GM12878 (cell line): ENCODE results near the gene CTXND1. TPM values are rescaled to one million over a fixed set of nuclear protein-coding genes. Genes with fewer than 3 reads are reported as not detected.

Source experiments
- ATAC-seq: fragments of 200-7000 bp; cut with Tn5 transposase; 3 replicates; pipeline ENCODE4 v1.9.1; 2020; ENCODE audit warnings: mild to moderate bottlenecking, moderate library complexity
- BruUV-seq: library from RNA; stranded (reverse); fragments of 400-500 nt; replicated peaks from 2 replicates; lab custom pipeline; 2021; lab: Mats Ljungman, UMichigan
- CTCF ChIA-PET: fragments of 300-600 bp; sonication (Branson Sonifier 250); formaldehyde crosslinking; extraction: SDS; loops from one replicate; lab custom pipeline; 2021; ENCODE audit warnings: inconsistent platforms; lab: Yijun Ruan, JAX
- POLR2A ChIA-PET: fragments of 350-600 bp; formaldehyde crosslinking; extraction: SDS; loops from one replicate; lab custom pipeline; 2021; ENCODE audit warnings: inconsistent platforms; lab: Charles Lee
- RAD21 ChIA-PET: fragments of 300-600 bp; sonication (Branson Sonifier 250); formaldehyde crosslinking; loops from one replicate; lab custom pipeline; 2023; ENCODE audit warnings: antibody characterized with exemption; ENCODE audit not compliant: unreplicated experiment; lab: Charles Lee
- SMC1A ChIA-PET: fragments of 300-600 bp; sonication (Branson Sonifier 250); formaldehyde crosslinking; loops from one replicate; lab custom pipeline; 2023; ENCODE audit not compliant: unreplicated experiment, uncharacterized antibody; lab: Charles Lee
- DNase-seq: peaks from one replicate; pipeline ENCODE4 v3.0.0-alpha.2; 2011; ENCODE audit warnings: low read depth, low spot score
- FAIRE-seq: peaks from 3 replicates; lab custom pipeline; 2011; peaks lifted over from hg19 to GRCh38; lab: Jason Lieb, UNC
- H2AFZ ChIP-seq: 2 replicates; pipeline ENCODE4 v1.6.0; 2011; ENCODE audit warnings: low read depth, low read length, control low read depth; ENCODE audit not compliant: control insufficient read depth
- H3K27ac ChIP-seq: 2 replicates; pipeline ENCODE4 v1.5.1; 2011; ENCODE audit warnings: control low read depth; ENCODE audit not compliant: control insufficient read depth, insufficient read depth
- H3K27me3 ChIP-seq, 2 experiments: replicated peaks in 1 of 2; 2 replicates each; pipeline versions ENCODE4 v1.6.0 to v1.6.1; 2011; ENCODE audit warnings: low read length in 1 of 2; ENCODE audit not compliant: control insufficient read depth in 2 of 2, insufficient read depth in 2 of 2
- H3K36me3 ChIP-seq, 2 experiments: 2 replicates each; pipeline ENCODE4 v1.5.1; 2011; ENCODE audit warnings: low read length in 1 of 2; ENCODE audit not compliant: control insufficient read depth in 2 of 2, insufficient read depth in 2 of 2
- H3K4me1 ChIP-seq: 2 replicates; pipeline ENCODE4 v1.6.1; 2011; ENCODE audit warnings: mild to moderate bottlenecking, low read length, moderate library complexity, mixed read lengths; ENCODE audit not compliant: control insufficient read depth, insufficient read depth
- H3K4me2 ChIP-seq: 2 replicates; pipeline ENCODE4 v1.6.0; 2011; ENCODE audit warnings: control low read depth; ENCODE audit not compliant: control insufficient read depth, insufficient read depth
- H3K4me3 ChIP-seq: fragments of 200-600 bp; sonication (generic); 2 replicates; pipeline ENCODE4 v1.5.1; 2016
- H3K79me2 ChIP-seq: 2 replicates; pipeline ENCODE4 v1.6.0; 2011; ENCODE audit warnings: low read length; ENCODE audit not compliant: control insufficient read depth, insufficient read depth
- H3K9ac ChIP-seq: 2 replicates; pipeline ENCODE4 v1.8.0; 2011; ENCODE audit warnings: low read length, control low read depth, mixed read lengths; ENCODE audit not compliant: control insufficient read depth, insufficient read depth
- H3K9me3 ChIP-seq: replicated peaks from 3 replicates; pipeline ENCODE4 v1.5.1; 2011; ENCODE audit warnings: mild to moderate bottlenecking, low read length; ENCODE audit not compliant: control insufficient read depth, insufficient read depth
- H4K20me1 ChIP-seq: 2 replicates; pipeline ENCODE4 v1.6.0; 2011; ENCODE audit not compliant: control insufficient read depth, insufficient read depth
- ATF3 ChIP-seq: IDR thresholded peaks from 2 replicates; pipeline ENCODE4 v1.6.1; 2011; ENCODE audit warnings: low read depth, mild to moderate bottlenecking, low read length, moderate library complexity, borderline replicate concordance; ENCODE audit errors: extremely low read depth
- CBX3 ChIP-seq: fragments of 200-600 bp; sonication (generic); IDR thresholded peaks from 2 replicates; pipeline ENCODE4 v1.6.1; 2016; ENCODE audit warnings: low read depth, borderline replicate concordance
- DPF2 ChIP-seq: fragments of 450-650 bp; IDR thresholded peaks from 2 replicates; pipeline ENCODE4 v1.6.1; 2017; ENCODE audit warnings: mild to moderate bottlenecking
- E2F8 ChIP-seq: fragments of 450-650 bp; IDR thresholded peaks from 2 replicates; pipeline ENCODE4 v1.6.1; 2018; ENCODE audit warnings: mild to moderate bottlenecking, low read depth, moderate library complexity; ENCODE audit not compliant: partially characterized antibody
- EZH2 ChIP-seq: IDR thresholded peaks from 2 replicates; pipeline ENCODE4 v1.6.1; 2012; ENCODE audit warnings: low read depth, mild to moderate bottlenecking, control low read depth, inconsistent platforms, low read length, borderline replicate concordance; ENCODE audit not compliant: control insufficient read depth
- MEF2B ChIP-seq: fragments of 450-650 bp; IDR thresholded peaks from 2 replicates; pipeline ENCODE4 v1.6.1; 2018; ENCODE audit warnings: mild to moderate bottlenecking, moderate library complexity; ENCODE audit not compliant: partially characterized antibody, poor library complexity, severe bottlenecking
- NR2C1 ChIP-seq: fragments of 450-650 bp; IDR thresholded peaks from 2 replicates; pipeline ENCODE4 v1.6.1; 2017; ENCODE audit warnings: antibody characterized with exemption, mild to moderate bottlenecking, moderate library complexity
- SKIL ChIP-seq: fragments of 450-650 bp; IDR thresholded peaks from 2 replicates; pipeline ENCODE4 v1.6.1; 2017; ENCODE audit warnings: mild to moderate bottlenecking, low read depth, inconsistent platforms; ENCODE audit not compliant: poor library complexity, severe bottlenecking
- SMC3 ChIP-seq: IDR thresholded peaks from 2 replicates; pipeline ENCODE4 v1.6.1; 2011; ENCODE audit warnings: low read length, improper control_type of control experiment, borderline replicate concordance
- ZNF622 ChIP-seq: fragments of 450-650 bp; IDR thresholded peaks from 2 replicates; pipeline ENCODE4 v1.6.1; 2017; ENCODE audit warnings: mild to moderate bottlenecking, inconsistent platforms
- ZNF687 ChIP-seq: fragments of 450-650 bp; IDR thresholded peaks from 2 replicates; pipeline ENCODE4 v1.6.1; 2017; ENCODE audit warnings: mild to moderate bottlenecking, moderate library complexity
- WGBS: methylation state at CpG from one replicate; pipeline ENCODE4 v1.1.6; 2016; ENCODE audit warnings: low lambda C conversion rate; ENCODE audit not compliant: insufficient replicate concordance, insufficient coverage; ENCODE audit errors: missing lambda C conversion rate; 5-methylcytosine and 5-hydroxymethylcytosine counted together
- in situ Hi-C: fragments of 300-500 bp; cut with MboI; formaldehyde crosslinking; loops from 9 replicates; pipeline ENCODE4 v1.14.3; 2018; ENCODE audit warnings: mixed read lengths
- intact Hi-C: fragments of 100-400 bp; cut with micrococcal nuclease; formaldehyde crosslinking; loops from one replicate; pipeline ENCODE4 v1.14.2; 2022; ENCODE audit not compliant: unreplicated experiment
- polyA plus RNA-seq, 11 experiments: library from polyadenylated mRNA; depleted of rRNA in 4 of 11; unstranded in 6 of 11; stranded (reverse) in 5 of 11; fragments of >200 nt; fragmentation: Nextera tagmentation in 4 of 11; fragmentation: Illumina TruSeq in 1 of 11; extraction: Ambion mirVana in 4 of 11; extraction: Trizol in 1 of 11; gene quantifications; 1 replicate in 1 of 11; 2 replicates in 10 of 11; pipeline versions ENCODE4 v1.2.1 to v1.2.3, GENCODE V29; 2011 to 2016; ENCODE audit warnings: inconsistent platforms in 2 of 11, missing spikeins in 2 of 11, low read depth in 1 of 11
- total RNA-seq, 4 experiments: library from RNA; depleted of rRNA in 3 of 4; stranded (reverse); fragments of >200 nt in 3 of 4; fragmentation: Illumina TruSeq in 1 of 4; extraction: Trizol in 1 of 4; gene quantifications; 2 replicates each; pipeline versions ENCODE4 v1.2.1 to v1.2.3, GENCODE V29; 2013 to 2021

The CTXND1 gene
- total and polyA plus RNA-seq, 10 of the 15 experiments (the other 5 are each of a cell fraction or from before 2014, with no cell fraction given): under 0.01 to 0.03 (median 0.02) TPM; not detected in 7

- Histone ChIP-seq H3K4me1 (peaks cover 8% of the 10 kb centered on the region), H3K27me3 (no peaks in the 10 kb centered on the region), H3K27ac (no peak overlapping the region), H3K9me3 (no peaks in the 10 kb centered on the region), H3K4me2 (no peak overlapping the region), H4K20me1 (no peaks in the 10 kb centered on the region), H2AFZ (no peak overlapping the region), H3K9ac (no peak overlapping the region), H3K4me3 (no peak overlapping the region), H3K79me2 (peaks cover 4% of the 10 kb centered on the region), H3K36me3 (no peaks in the 10 kb centered on the region)
- POLR2A ChIA-PET: interaction anchor here (1.1 kb wide), 1 partner anchor 47 kb away, joined by 4 read pairs; no protein-coding TSS in a partner anchor
- BruUV-seq: no TSS peak
- CTCF ChIA-PET: no interaction called here
- RAD21 ChIA-PET: interaction anchor here (2.1 kb wide), 1 partner anchor 91 kb away, joined by 6 read pairs; the partner anchor contains the start of gene ZFAND6
- intact Hi-C loops: loop anchor here (5.0 kb wide), 1 partner anchor 89 kb away; no protein-coding TSS in a partner anchor
- in situ Hi-C loops: no loop called here
- ATAC-seq: no peak
- no peak for FAIRE-seq
- TF ChIP-seq DPF2: no peak
- TF ChIP-seq MEF2B: no peak
- no peak for TF ChIP-seq ZNF687
- no peak for TF ChIP-seq NR2C1
- no peak for TF ChIP-seq SKIL
- no peak for TF ChIP-seq E2F8
- no peak for TF ChIP-seq ATF3
- no peak for TF ChIP-seq CBX3
- no peak for TF ChIP-seq EZH2
- no peak for TF ChIP-seq SMC3
- TF ChIP-seq ZNF622: no peak
- WGBS: 96% methylated on average over 6 of the region's 6 CpGs
- no peak for DNase-seq
- SMC1A ChIA-PET: interaction anchor here (0.6 to 1.7 kb wide), 4 partner anchors 9 to 23 kb away, joined by 3 read pairs; no protein-coding TSS in a partner anchor
These were observed 100.9 kb downstream of the CTXND1 start for GRCh38 chr15:80151148-80151547.
